ENCODE results near the gene RAB37.

The RAB37 gene

GRCh38 chr17:74736513-74737298, at the start of gene RAB37:
Gene RAB37, plus strand, starts transcription at chr17:74737256. Its CDS starts 17 bp downstream, at chr17:74737273.
- DNase-seq = no peak

DNA sequence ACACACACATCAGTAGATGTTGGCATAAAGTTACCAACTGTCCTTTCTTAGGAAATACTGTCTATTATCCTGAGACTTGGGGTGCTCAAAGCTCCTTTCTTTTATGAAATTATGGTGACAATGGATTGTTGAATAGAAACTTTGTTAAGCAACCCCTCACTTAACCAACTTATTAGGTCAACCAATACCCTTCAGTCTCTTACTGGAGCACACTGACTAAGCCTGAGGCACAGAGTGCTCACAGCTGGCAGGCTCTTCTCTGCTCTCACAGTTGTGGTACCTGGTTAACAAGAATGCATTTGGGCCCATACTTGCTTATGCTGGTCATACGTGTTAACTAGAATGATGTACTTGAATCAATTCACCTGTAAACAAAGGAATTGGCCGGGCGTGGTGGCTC, 49.2 kb upstream of the RAB37 start:
- no peak for DNase-seq

GRCh38 chr17:74690409-74690825, 46.6 kb upstream of the RAB37 start:
- no peak for DNase-seq

- no peak for DNase-seq
Observed at GRCh38 chr17:74691151-74691550, 45.9 kb upstream of the RAB37 start.

GRCh38 chr17:74694081-74694480, 43.0 kb upstream of the RAB37 start:
- DNase-seq = no peak

- no peak for DNase-seq
Observed at GRCh38 chr17:74695629-74696028, 41.4 kb upstream of the RAB37 start.

DNA sequence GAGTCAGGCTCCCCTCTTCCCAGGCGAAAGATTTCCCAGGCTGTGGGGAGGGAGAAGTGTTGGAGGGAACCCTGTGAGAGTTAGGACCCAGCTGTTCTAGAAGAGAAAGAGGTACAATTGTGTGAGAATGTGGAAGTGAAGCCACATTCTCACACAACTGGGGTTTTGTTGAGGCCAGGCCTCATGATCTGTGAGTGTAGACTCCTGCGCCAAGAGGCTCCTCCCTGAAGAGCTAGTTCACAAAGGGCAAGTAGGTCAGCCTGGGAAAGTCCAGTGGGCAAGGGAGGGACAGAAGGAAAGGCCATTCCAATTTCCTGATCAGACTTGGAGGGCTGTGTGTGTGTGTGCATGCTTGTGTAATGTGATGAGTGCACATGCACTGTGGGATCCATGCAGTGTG, 39.5 kb upstream of the RAB37 start:
- no peak for DNase-seq

GRCh38 chr17:74698069-74698468, 39.0 kb upstream of the RAB37 start:
- DNase-seq = no peak

DNA sequence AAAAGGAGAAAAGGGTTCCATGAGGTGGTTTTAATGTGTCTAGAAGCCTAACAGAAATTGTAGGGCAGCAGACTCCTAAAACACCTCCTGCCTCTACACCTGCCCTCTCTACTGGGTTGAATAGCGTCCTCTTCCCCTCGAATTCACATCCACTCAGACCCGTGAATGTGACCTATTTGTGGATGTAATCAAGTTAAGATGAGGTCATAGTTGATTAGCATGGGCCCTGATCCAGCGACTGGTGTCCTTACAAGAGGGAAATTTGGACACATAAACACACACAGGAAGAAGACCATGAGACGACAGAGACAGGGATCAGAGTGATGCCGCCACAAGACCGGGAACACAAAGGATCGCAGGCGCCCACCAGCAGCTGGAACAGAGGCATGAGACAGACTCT, 37.8 kb upstream of the RAB37 start:
- no peak for DNase-seq

- DNase-seq = no peak
Observed at GRCh38 chr17:74702116-74702871, 34.8 kb upstream of the RAB37 start.

DNA sequence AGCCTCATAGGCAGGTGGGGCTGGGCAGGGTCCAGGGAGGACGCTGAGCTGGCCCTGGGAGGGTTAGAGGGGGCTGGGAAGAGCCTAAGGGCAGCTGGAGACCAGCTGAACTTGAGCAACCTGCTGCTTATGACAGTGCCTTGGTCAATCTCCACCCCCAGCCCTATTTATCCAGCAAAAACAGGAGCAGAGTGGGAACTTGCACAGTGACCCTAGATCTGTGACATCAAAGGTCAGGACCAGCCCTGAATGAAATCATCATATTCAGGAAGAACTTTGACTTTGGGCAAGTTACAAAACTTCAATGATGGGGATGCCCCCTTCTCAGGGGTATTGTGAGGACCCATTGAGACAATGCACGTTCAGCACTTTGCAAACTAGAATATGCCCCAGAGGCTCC, 33.7 kb upstream of the RAB37 start:
- DNase-seq = no peak

DNA sequence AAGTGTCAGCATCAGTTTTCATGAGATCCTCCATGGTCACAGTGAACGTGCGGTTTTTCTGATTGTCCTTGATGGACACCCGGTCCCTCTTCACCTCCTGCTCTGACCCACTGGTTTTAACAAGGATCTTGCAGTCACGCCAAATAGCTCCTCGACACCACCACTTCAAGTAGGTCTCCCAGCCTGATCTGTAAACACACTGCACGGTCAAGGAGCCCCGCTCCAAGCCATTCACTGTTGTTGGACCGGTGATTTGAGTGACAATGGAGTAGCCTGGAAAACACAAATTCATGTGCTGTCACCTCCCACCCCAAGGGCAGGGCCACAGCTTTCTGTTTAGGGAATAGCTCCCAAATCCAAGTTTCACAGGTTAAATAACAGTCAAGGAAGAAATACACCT, 32.5 kb upstream of the RAB37 start:
- DNase-seq = no peak

- no peak for DNase-seq
Observed at GRCh38 chr17:74711058-74711824, 25.8 kb upstream of the RAB37 start.

DNA sequence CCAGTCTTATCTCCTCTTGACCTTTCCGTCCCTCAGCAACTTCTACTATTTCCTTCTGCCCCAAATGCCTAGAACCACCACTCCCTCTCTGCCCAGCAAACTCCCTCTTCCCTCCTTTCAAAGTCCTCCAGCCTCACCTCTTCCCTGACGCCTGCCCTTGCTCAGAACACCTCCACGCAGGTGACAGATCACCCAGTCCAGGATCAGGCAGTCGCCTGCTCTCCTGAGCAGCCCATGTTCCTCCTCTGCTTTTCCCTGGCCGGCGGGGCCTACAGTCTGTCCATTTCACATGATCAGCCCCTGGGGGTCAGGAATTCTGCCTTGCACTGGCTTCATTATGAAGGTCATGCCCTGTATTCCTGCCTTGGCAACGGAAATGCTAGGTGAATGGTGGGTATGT, 24.8 kb upstream of the RAB37 start:
- DNase-seq = no peak

- DNase-seq = no peak
Observed at GRCh38 chr17:74712756-74713155, 24.3 kb upstream of the RAB37 start, which contains the start of gene CD300LF. Gene CD300LF, minus strand, starts transcription at chr17:74712923. Its CDS starts 57 bp downstream, at chr17:74712866.

GRCh38 chr17:74713171-74713755, 23.8 kb upstream of the RAB37 start:
- no peak for DNase-seq

- no peak for DNase-seq
Observed at GRCh38 chr17:74715144-74715543, 21.9 kb upstream of the RAB37 start.

DNA sequence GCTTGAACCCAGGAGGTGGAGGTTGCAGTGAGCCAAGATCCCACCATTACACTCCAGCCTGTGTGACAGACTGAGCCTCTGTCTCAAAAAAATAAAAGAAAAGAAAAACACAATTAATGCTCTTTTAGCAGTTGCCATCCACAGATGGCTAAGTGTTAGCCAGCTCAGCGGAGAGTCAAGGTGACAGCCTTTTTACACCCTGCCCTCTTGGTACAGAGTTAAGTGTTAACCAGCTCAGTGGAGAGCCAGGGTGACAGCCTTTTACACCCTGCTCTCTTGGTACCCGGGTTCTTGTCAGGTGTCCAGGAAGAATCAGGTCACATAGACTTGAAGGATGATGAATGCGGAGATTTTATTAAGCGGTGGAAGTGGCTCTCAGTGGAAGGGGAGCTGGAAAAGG, 16.6 kb upstream of the RAB37 start:
- no peak for DNase-seq

DNA sequence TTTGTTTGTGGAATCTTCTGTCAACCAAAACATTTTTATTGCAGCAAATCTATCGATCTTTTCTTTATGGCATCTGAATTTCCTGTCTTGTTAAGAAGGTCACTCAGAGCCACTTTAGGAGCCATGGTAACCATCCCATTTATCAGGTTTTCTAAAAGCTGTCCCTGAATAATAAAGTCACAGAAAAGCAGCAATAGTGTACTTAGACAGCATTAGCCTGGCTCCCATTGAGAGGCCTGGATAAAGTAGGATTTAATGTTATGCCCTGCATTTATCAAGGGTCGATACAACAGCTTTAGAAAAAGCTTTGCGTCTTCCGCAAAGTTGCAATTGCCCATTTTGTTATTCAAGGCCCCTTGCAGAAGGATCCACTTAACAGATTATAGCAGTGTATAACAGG, 14.3 kb upstream of the RAB37 start:
- no peak for DNase-seq

- DNase-seq = no peak
Observed at GRCh38 chr17:74723891-74724290, 13.2 kb upstream of the RAB37 start.

GRCh38 chr17:74725111-74725510, 11.9 kb upstream of the RAB37 start:
- DNase-seq = no peak

DNA sequence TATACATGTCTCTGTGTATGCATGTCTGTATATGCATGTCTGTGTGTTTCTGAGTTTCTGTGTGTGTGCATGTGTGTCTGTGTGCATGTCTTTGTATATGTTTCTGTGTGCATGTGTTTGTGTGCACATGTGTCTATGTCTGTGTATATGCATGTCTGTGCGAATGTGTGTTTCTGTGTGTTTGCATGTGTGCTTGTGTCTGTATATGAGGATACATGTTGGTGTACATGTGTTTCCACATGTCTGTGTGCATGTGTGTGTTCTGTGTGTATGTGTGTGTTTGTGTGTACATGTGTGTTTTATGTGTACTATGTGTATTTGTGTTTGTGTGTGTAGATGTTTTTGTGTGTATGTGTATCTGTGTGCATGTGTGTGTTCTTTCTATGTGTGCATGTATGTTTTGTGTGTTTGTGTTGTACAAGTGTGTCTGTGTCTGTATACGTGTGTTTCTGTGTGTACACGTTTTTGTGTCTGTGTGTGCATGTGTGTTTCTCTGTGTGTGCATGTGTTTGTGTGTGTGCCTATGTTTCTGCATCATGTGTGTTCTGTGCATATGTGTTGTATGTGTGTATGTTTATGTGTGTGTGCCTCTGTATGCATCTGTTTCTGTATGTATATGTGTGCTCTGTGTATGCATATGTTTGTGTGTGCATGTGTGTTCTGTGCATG, 8.9 kb upstream of the RAB37 start:
- DNase-seq = no peak

DNA sequence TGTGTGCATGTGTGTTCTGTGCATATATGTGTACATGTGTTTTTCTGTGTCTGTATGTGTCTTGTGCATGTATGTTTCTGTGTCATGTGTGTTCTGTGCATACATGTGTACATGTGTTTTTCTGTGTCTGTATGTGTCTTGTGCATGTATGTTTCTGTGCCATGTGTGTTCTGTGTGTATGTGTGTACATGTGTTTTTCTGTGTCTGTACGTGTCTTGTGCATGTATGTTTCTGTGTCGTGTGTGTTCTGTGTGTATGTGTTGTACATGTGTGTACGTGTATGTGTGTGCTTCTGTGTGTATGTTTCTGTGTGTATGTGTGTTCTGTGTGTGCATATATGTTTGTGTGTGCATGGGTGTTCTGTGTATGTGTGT, 8.4 kb upstream of the RAB37 start:
- DNase-seq = no peak
